ENCODE results near the gene CATSPERE.

DNA sequence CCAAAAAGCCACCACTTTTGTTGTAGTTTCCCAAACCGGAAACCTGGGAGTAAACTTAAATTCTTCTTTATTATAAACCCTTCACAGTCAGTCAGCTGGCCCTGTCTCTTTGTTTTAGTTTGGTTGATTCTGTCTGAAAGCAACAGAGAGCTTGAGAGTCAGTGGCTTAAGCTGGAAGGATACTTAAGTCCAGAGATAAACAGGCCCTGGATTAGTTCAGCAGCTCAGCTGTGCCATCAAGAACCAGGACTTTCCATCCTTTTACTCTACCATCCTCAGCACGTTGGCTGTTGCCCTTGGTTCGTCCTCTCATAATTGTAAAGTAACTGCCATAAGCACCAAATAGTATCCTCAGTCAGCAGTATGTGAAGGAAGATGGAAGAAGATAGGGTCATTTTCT, 196.3 kb downstream of the CATSPERE start:
- no peak for TF ChIP-seq POLR2A (IDR thresholded peaks at IDR 0.05)
- TF ChIP-seq, protein P1, sequence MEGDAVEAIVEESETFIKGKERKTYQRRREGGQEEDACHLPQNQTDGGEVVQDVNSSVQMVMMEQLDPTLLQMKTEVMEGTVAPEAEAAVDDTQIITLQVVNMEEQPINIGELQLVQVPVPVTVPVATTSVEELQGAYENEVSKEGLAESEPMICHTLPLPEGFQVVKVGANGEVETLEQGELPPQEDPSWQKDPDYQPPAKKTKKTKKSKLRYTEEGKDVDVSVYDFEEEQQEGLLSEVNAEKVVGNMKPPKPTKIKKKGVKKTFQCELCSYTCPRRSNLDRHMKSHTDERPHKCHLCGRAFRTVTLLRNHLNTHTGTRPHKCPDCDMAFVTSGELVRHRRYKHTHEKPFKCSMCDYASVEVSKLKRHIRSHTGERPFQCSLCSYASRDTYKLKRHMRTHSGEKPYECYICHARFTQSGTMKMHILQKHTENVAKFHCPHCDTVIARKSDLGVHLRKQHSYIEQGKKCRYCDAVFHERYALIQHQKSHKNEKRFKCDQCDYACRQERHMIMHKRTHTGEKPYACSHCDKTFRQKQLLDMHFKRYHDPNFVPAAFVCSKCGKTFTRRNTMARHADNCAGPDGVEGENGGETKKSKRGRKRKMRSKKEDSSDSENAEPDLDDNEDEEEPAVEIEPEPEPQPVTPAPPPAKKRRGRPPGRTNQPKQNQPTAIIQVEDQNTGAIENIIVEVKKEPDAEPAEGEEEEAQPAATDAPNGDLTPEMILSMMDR (IDR thresholded peaks at IDR 0.05), result no peak
- TF ChIP-seq POLR2AphosphoS5 (IDR thresholded peaks at IDR 0.05), result no peak
